Measurements from ENCODE around the gene DMKN. TPM values are rescaled to one million over a fixed set of nuclear protein-coding genes. Genes with fewer than 3 reads are reported as not detected.
A peak's percentile ranks its signal among the peaks of the same experiment; 100 is the strongest.

The DMKN gene
- total and polyA plus RNA-seq, 9 of the 15 experiments (the other 6 are each of a cell fraction or from before 2014, with no cell fraction given), result 0.36 to 0.53 TPM; not detected in 7

GRCh38 chr19:35555301-35556005, 42.0 kb upstream of the DMKN start (continued):
- no peak for TF ChIP-seq CBX5 (IDR thresholded peaks at IDR 0.05; ENCODE audit: borderline replicate concordance, low read depth)
- no peak for TF ChIP-seq ZNF324 (CRISPR knock-in tag; IDR thresholded peaks at IDR 0.05)
- no peak for TF ChIP-seq RBM39 (optimal IDR thresholded peaks at IDR 0.05; ENCODE audit: low read depth, low read length)
- TF ChIP-seq RAD21 (CRISPR knock-in tag; conservative IDR thresholded peaks at IDR 0.05 in 1 of 2, IDR thresholded peaks at IDR 0.05 in 1 of 2), result peak; percentile 7 to 72; a peak in 2 of 4 replicates
- no peak for TF ChIP-seq ZNF77 (CRISPR knock-in tag; IDR thresholded peaks at IDR 0.05)
- TF ChIP-seq CBFB (CRISPR knock-in tag; IDR thresholded peaks at IDR 0.05), result no peak
- TF ChIP-seq MGA (IDR thresholded peaks at IDR 0.05), result no peak; the same call in none of the 2 replicates
- no peak for TF ChIP-seq STAG1 (CRISPR knock-in tag; IDR thresholded peaks at IDR 0.05; ENCODE audit: borderline replicate concordance)
